ENCODE data around the gene ANKRD39. TPM values are rescaled to one million over a fixed set of nuclear protein-coding genes. Genes with fewer than 3 reads are reported as not detected.

Gene ANKRD39
- 10.6 TPM for total RNA-seq

GRCh38 chr2:96857667-96858372 lies at the start of gene ANKRD39:
Gene ANKRD39 (minus strand): TSS chr2:96858016. CDS start chr2:96857987, 29 bp downstream.

GRCh38 chr2:96869822-96870625 lies 12.2 kb upstream of the ANKRD39 start, which contains the start of gene SEMA4C:
Gene SEMA4C (minus strand): TSS chr2:96870080. CDS start chr2:96867886, 2,194 bp downstream.

GRCh38 chr2:96843538-96844268 lies 14.1 kb downstream of the ANKRD39 start, which contains the start of gene ANKRD23:
Gene ANKRD23 (minus strand): TSS chr2:96844021. CDS start chr2:96843992, 29 bp downstream.

GRCh38 chr2:96816127-96816835 lies 41.5 kb downstream of the ANKRD39 start, which contains the start of gene CNNM3:
Gene CNNM3 (plus strand): TSS chr2:96816268. CDS start chr2:96816278, 10 bp downstream.

Small RNAs within 50 kb of the gene (small RNA-seq; reads per million reads assigned to genes)
- gene MIR3127 (ENCODE audit: low replicate concordance): 0.07 reads per million

Other genes with a start within 250 kb of the ANKRD39 start
- 63.8 TPM for gene KANSL3, start 219.7 kb downstream of the ANKRD39 start, total RNA-seq
- gene FER1L5, start 215.3 kb downstream of the ANKRD39 start, total RNA-seq: 1.6 TPM
- gene LMAN2L, start 118.0 kb downstream of the ANKRD39 start, total RNA-seq: 36.0 TPM
- gene CNNM4, start 97.1 kb downstream of the ANKRD39 start, total RNA-seq: 12.1 TPM
- gene CNNM3, start 41.7 kb downstream of the ANKRD39 start, total RNA-seq: 23.5 TPM
- 12.5 TPM for gene ANKRD23, start 14.0 kb downstream of the ANKRD39 start, total RNA-seq
- gene SEMA4C, start 12.1 kb upstream of the ANKRD39 start, total RNA-seq: 41.6 TPM
- gene FAM178B, start 128.6 kb upstream of the ANKRD39 start, total RNA-seq: not detected
- 12.6 TPM for gene FAHD2B, start 236.9 kb upstream of the ANKRD39 start, total RNA-seq